ENCODE data around the gene BMI1. TPM values are rescaled to one million over a fixed set of nuclear protein-coding genes. Genes with fewer than 3 reads are reported as not detected.
"Not testable (repeated sequence)": the region's sequence is repeated elsewhere in the genome, so short reads cannot be mapped to it uniquely, and the experiment has no call there.

BMI1 gene
- total and polyA plus RNA-seq, 10 donors = 26.9 to 89.7 (median 64.2) TPM

DNA sequence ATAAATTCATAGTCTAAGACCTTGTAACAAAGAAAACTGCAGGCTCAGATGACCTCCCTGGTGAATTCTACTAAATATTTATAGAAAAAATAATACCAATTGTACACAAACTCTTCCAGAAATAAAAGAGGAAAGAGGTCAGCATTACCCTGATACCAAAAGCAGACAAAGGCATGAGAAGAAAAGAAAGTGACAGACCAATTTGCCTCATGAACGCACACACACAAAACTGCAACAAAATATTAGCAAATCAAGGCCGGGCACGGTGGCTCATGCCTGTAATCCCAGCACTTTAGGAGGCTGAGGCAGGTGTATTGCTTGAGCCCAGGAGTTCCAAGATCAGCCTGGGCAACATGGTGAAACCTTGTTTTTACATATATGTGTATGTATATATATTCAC lies 17.4 kb upstream of the BMI1 start:
- no peaks in the 10 kb centered on the region for H3K27me3 ChIP-seq (replicated peaks in 1 of 7)
- intact Hi-C loops (cut with DNase I; ENCODE audit: low total_unique reads) = no loop called here
- H3K9me3 ChIP-seq = peaks cover 0 to 3% (median 0%) of the 10 kb centered on the region in 8 donors
- H3K36me3 ChIP-seq = no peaks in the 10 kb centered on the region
- H3K27ac ChIP-seq = no peak overlapping the region
- H3K4me3 ChIP-seq = no peak overlapping the region
- no peaks in the 10 kb centered on the region for H3K4me1 ChIP-seq
- TF ChIP-seq POLR2AphosphoS5 (IDR thresholded peaks at IDR 0.05) = no peak
- no peak for TF ChIP-seq POLR2A (IDR thresholded peaks at IDR 0.05)
- TF ChIP-seq, protein P1, sequence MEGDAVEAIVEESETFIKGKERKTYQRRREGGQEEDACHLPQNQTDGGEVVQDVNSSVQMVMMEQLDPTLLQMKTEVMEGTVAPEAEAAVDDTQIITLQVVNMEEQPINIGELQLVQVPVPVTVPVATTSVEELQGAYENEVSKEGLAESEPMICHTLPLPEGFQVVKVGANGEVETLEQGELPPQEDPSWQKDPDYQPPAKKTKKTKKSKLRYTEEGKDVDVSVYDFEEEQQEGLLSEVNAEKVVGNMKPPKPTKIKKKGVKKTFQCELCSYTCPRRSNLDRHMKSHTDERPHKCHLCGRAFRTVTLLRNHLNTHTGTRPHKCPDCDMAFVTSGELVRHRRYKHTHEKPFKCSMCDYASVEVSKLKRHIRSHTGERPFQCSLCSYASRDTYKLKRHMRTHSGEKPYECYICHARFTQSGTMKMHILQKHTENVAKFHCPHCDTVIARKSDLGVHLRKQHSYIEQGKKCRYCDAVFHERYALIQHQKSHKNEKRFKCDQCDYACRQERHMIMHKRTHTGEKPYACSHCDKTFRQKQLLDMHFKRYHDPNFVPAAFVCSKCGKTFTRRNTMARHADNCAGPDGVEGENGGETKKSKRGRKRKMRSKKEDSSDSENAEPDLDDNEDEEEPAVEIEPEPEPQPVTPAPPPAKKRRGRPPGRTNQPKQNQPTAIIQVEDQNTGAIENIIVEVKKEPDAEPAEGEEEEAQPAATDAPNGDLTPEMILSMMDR (IDR thresholded peaks at IDR 0.05 in 8 of 11, conservative IDR thresholded peaks at IDR 0.05 in 3 of 11) = no peak
- WGBS, 5 donors = 93 to 98% (median 97%) methylated on average over 3 of the region's 3 CpGs
- no peak for DNase-seq

DNA sequence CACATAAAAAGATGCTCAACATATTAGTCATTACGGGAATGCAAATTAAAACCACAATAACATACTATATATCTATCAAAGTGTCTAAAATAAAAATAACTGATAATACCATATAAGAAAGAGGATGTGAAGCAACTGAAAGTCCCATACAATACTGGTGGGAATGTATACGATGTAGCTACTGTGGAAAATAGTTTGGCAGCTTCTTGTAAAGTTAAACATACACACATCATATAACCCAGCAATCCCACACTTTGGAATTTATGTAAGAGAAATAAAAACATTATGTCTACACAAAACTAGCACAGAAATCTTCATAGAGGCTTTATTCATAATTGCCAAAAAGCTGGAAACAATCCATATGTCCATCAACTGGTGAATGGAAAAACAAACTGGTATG lies 15.2 kb upstream of the BMI1 start:
- H3K4me1 ChIP-seq = no peaks in the 10 kb centered on the region
- TF ChIP-seq POLR2A (IDR thresholded peaks at IDR 0.05) (no peak), POLR2AphosphoS5 (IDR thresholded peaks at IDR 0.05) (no peak)
- TF ChIP-seq, protein P1 (IDR thresholded peaks at IDR 0.05 in 8 of 11, conservative IDR thresholded peaks at IDR 0.05 in 3 of 11) = no peak
- H3K4me3 ChIP-seq = no peak overlapping the region
- H3K36me3 ChIP-seq = no peaks in the 10 kb centered on the region
- no peaks in the 10 kb centered on the region for H3K27me3 ChIP-seq (replicated peaks in 1 of 7)
- 73 to 83% (median 77%) methylated on average over 2 of the region's 2 CpGs for WGBS, 5 donors
- intact Hi-C loops (cut with DNase I; ENCODE audit: low total_unique reads) = no loop called here
- no peak for DNase-seq
- H3K27ac ChIP-seq = no peak overlapping the region
- peaks cover 0 to 3% (median 0%) of the 10 kb centered on the region in 8 donors for H3K9me3 ChIP-seq

DNA sequence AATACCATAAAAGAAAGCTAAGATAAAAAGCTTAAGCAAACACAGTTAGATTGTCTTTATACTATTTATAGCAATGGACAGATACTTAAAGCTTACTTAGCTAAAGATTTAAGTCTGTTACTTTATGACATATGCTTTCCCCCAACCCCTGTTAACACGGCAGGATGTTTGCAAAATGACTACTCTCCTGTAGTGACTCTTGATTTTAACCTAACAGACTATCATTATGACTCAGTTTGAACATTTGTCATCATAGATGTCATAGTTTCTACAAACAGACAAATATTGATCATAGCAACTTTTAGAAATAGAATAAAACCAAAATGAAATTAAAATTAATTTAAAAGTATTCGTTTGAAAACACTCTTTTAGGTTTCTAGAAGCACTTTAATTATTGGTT lies 12.5 kb upstream of the BMI1 start:
- Histone ChIP-seq H3K4me3 (no peak overlapping the region), H3K36me3 (no peaks in the 10 kb centered on the region), H3K9me3 (peaks cover 0 to 3% (median 0%) of the 10 kb centered on the region in 8 donors), H3K27ac (no peak overlapping the region), H3K27me3 (replicated peaks in 1 of 7) (no peaks in the 10 kb centered on the region), H3K4me1 (no peaks in the 10 kb centered on the region)
- intact Hi-C loops (cut with DNase I; ENCODE audit: low total_unique reads) = no loop called here
- WGBS, 5 donors = 65 to 78% (median 71%) methylated on average over 2 of the region's 2 CpGs
- no peak for DNase-seq
- TF ChIP-seq POLR2A (IDR thresholded peaks at IDR 0.05) (no peak), POLR2AphosphoS5 (IDR thresholded peaks at IDR 0.05) (no peak)
- TF ChIP-seq, protein P1 (IDR thresholded peaks at IDR 0.05 in 8 of 11, conservative IDR thresholded peaks at IDR 0.05 in 3 of 11) = no peak

DNA sequence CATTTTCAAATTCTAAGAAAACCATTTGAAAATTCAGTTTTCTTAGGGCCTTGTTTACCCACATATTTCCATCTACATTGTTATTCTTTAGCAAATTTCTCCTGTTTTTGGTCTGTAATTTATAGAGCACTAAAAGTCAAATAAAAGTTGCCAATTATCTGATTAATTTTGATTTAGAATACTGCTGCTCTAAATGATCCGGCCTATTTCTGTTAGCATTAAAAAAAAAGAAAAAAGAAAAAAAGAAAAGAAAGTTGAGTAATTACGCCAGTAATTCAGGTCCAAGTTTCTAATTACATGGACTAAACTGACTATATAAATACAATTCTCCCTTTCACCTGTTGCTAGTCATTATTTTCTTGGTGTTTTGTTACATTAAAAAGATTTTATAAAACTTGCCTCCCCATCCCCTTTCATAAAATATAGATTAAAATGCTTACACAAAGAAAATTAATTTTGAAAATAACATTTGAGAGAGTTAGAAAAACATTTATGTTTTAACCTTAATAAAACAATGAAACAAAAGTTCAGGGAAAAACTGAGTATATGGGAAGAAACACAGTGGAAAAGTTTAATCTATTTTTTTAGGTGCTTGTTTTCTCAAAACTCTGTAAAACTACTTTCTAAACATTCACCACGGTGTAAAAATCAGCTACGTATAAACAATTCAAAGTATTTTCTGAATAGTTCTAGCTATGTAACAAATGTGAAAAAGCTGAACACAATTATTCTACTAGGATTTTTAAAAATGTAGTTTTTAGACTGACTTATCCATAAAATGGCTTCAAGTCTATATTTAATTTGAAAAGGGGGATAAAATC lies 11.5 kb upstream of the BMI1 start:
- Histone ChIP-seq H3K27me3 (replicated peaks in 1 of 7) (no peaks in the 10 kb centered on the region), H3K36me3 (no peaks in the 10 kb centered on the region), H3K9me3 (no peaks in the 10 kb centered on the region), H3K4me1 (no peaks in the 10 kb centered on the region), H3K4me3 (no peak overlapping the region), H3K27ac (no peak overlapping the region)
- no peak for DNase-seq
- intact Hi-C loops (cut with DNase I; ENCODE audit: low total_unique reads) = no loop called here
- TF ChIP-seq, protein P1 (IDR thresholded peaks at IDR 0.05 in 8 of 11, conservative IDR thresholded peaks at IDR 0.05 in 3 of 11) = no peak
- TF ChIP-seq POLR2AphosphoS5 (IDR thresholded peaks at IDR 0.05) (no peak), POLR2A (IDR thresholded peaks at IDR 0.05) (no peak)
- 94 to 97% (median 96%) methylated on average over 4 of the region's 4 CpGs for WGBS, 5 donors

DNA sequence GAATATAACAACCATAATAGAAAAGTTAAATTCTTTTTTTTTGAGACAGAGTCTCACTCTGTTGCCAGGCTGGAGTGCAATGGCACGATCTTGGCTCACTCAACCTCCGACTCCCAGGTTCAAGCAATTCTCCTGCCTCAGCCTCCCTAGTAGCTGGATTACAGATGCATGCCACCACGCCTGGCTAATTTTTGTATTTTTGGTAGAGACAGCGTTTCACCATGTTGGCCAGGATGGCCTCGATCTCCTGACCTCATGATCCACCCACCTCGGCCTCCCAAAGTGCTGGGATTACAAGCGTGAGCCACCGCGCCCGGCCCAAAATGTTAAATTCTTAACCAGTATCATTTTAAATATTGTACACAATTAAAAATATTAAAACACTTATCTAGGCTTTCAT lies 10.9 kb upstream of the BMI1 start:
- not testable (repeated sequence) for DNase-seq; H3K36me3 ChIP-seq; H3K27me3 ChIP-seq (replicated peaks in 1 of 7); H3K9me3 ChIP-seq; H3K4me3 ChIP-seq; H3K27ac ChIP-seq; H3K4me1 ChIP-seq
- WGBS, 5 donors = 94 to 98% (median 95%) methylated on average over 10 of the region's 10 CpGs
- intact Hi-C loops (cut with DNase I; ENCODE audit: low total_unique reads) = loop anchor here (10.0 kb wide), 1 partner anchor 55 kb away; no protein-coding TSS in a partner anchor

All from spleen (tissue), 11 donors.